Endothelial cell of umbilical vein (primary cell): ENCODE results near the gene PNMA6F. TPM values are rescaled to one million over a fixed set of nuclear protein-coding genes. Genes with fewer than 3 reads are reported as not detected.

Source experiments
- BruUV-seq: library from RNA; stranded (reverse); fragments of 400-500 nt; replicated peaks from 2 replicates; lab custom pipeline; 2021; lab: Mats Ljungman, UMichigan
- CTCF ChIA-PET: fragments of 300-600, 350-600 bp; sonication (Branson Sonifier 250); formaldehyde crosslinking; loops from one replicate; lab custom pipeline; 2021; ENCODE audit warnings: antibody characterized with exemption, inconsistent platforms; lab: Charles Lee
- POLR2A ChIA-PET: fragments of 300-600, 350-600 bp; sonication (Branson Sonifier 250); formaldehyde crosslinking; loops from one replicate; lab custom pipeline; 2021; ENCODE audit warnings: antibody characterized with exemption, inconsistent platforms; lab: Charles Lee
- DNase-seq: peaks from one replicate; pipeline ENCODE4 v3.0.0-alpha.2; 2011; ENCODE audit warnings: low read depth, low spot score
- FAIRE-seq: peaks from 2 replicates; lab custom pipeline; 2011; peaks lifted over from hg19 to GRCh38; lab: Jason Lieb, UNC
- H2AFZ ChIP-seq: 2 replicates; pipeline ENCODE4 v1.6.0; 2012; ENCODE audit warnings: low read depth, low read length, control low read depth, inconsistent platforms
- H3K27ac ChIP-seq: 2 replicates; pipeline ENCODE4 v1.5.1; 2011; ENCODE audit warnings: low read depth, mild to moderate bottlenecking, control low read depth, low read length, moderate library complexity; ENCODE audit not compliant: insufficient read depth
- H3K27me3 ChIP-seq, 2 experiments: 2 replicates each; pipeline versions ENCODE4 v1.6.0 to v1.6.1; 2011; ENCODE audit warnings: low read length in 2 of 2, mixed read lengths in 1 of 2; ENCODE audit not compliant: control insufficient read depth in 2 of 2, insufficient read depth in 2 of 2
- H3K36me3 ChIP-seq, 2 experiments: 2 replicates in 1 of 2; 3 replicates in 1 of 2; pipeline ENCODE4 v1.5.1; 2011; ENCODE audit warnings: low read length in 2 of 2, mild to moderate bottlenecking in 1 of 2, moderate library complexity in 1 of 2; ENCODE audit not compliant: control insufficient read depth in 2 of 2, insufficient read depth in 2 of 2; ENCODE audit errors: extremely low read depth in 1 of 2
- H3K4me1 ChIP-seq: 3 replicates; pipeline ENCODE4 v1.5.1; 2011; ENCODE audit warnings: mild to moderate bottlenecking, low read length; ENCODE audit not compliant: control insufficient read depth, insufficient read depth; ENCODE audit errors: extremely low read depth
- H3K4me2 ChIP-seq: 2 replicates; pipeline ENCODE4 v1.6.1; 2011; ENCODE audit warnings: low read length, control low read depth, mixed read lengths; ENCODE audit not compliant: insufficient read depth
- H3K4me3 ChIP-seq, 3 experiments: fragments of 200-600 bp in 1 of 3; sonication (generic), shearing (Covaris generic) in 1 of 3; replicated peaks in 1 of 3; 2 replicates each; pipeline ENCODE4 v1.5.1; 2011 to 2016; ENCODE audit warnings: control low read depth in 3 of 3, low read length in 3 of 3, mild to moderate bottlenecking in 2 of 3, inconsistent platforms in 1 of 3, low read depth in 1 of 3, moderate library complexity in 1 of 3; ENCODE audit not compliant: insufficient read depth in 1 of 3
- H3K79me2 ChIP-seq: 2 replicates; pipeline ENCODE4 v1.6.0; 2012; ENCODE audit warnings: low read length, inconsistent platforms; ENCODE audit not compliant: control insufficient read depth, insufficient read depth
- H3K9ac ChIP-seq: replicated peaks from 2 replicates; pipeline ENCODE3; 2011; ENCODE audit warnings: low read length, control low read depth; ENCODE audit not compliant: insufficient read depth; ENCODE audit errors: extremely low read depth
- H3K9me1 ChIP-seq: replicated peaks from 3 replicates; pipeline ENCODE4 v1.6.0; 2011; ENCODE audit warnings: mild to moderate bottlenecking, low read length; ENCODE audit not compliant: control insufficient read depth, insufficient read depth; ENCODE audit errors: extremely low read depth
- H3K9me3 ChIP-seq: replicated peaks from 2 replicates; pipeline ENCODE4 v1.5.1; 2012; ENCODE audit warnings: low read length, inconsistent platforms; ENCODE audit not compliant: control insufficient read depth, insufficient read depth
- H4K20me1 ChIP-seq: replicated peaks from 2 replicates; pipeline ENCODE3; 2011; ENCODE audit warnings: mild to moderate bottlenecking, low read length; ENCODE audit not compliant: control insufficient read depth, insufficient read depth; ENCODE audit errors: extremely low read depth
- EZH2 ChIP-seq: IDR thresholded peaks from 2 replicates; pipeline ENCODE4 v1.6.1; 2012; ENCODE audit warnings: borderline replicate concordance, low read depth, mild to moderate bottlenecking, moderate library complexity, low read length, inconsistent platforms; ENCODE audit not compliant: severe bottlenecking
- FOS ChIP-seq: IDR thresholded peaks from 2 replicates; pipeline ENCODE4 v1.6.1; 2011; ENCODE audit warnings: mild to moderate bottlenecking, low read length, moderate library complexity, borderline replicate concordance; ENCODE audit not compliant: insufficient read depth
- GATA2 ChIP-seq: IDR thresholded peaks from 2 replicates; pipeline ENCODE4 v1.7.0; 2011; ENCODE audit warnings: low read depth, mild to moderate bottlenecking, moderate library complexity, mixed read lengths, low read length; ENCODE audit not compliant: insufficient read length, insufficient read depth
- JUN ChIP-seq: IDR thresholded peaks from 2 replicates; pipeline ENCODE4 v1.6.1; 2011; ENCODE audit warnings: borderline replicate concordance, low read depth; ENCODE audit not compliant: insufficient read length, insufficient read depth
- MYC ChIP-seq: IDR thresholded peaks from one replicate; pipeline ENCODE4 v1.6.1; 2011; ENCODE audit warnings: mild to moderate bottlenecking, low read depth, low read length
- POLR2A ChIP-seq: IDR thresholded peaks from 2 replicates; pipeline ENCODE4 v1.6.1; 2012; ENCODE audit warnings: low read depth, mild to moderate bottlenecking, control low read depth, low read length
- POLR2AphosphoS5 ChIP-seq: IDR thresholded peaks from 2 replicates; pipeline ENCODE4 v1.6.1; 2012; ENCODE audit warnings: low read depth, mild to moderate bottlenecking, control low read depth, low read length, moderate library complexity; ENCODE audit not compliant: insufficient read depth
- dilution Hi-C: fragments of 300-500 bp; cut with MboI; formaldehyde crosslinking; loops from one replicate; pipeline ENCODE4 v1.15.0; 2019; ENCODE audit warnings: low sequenced_read_pairs; ENCODE audit not compliant: extremely low pct_ligation_motif_present
- intact Hi-C: fragments of 100-400 bp; cut with micrococcal nuclease; formaldehyde crosslinking; loops from one replicate; pipeline ENCODE4 v1.10.0; 2022
- polyA plus RNA-seq, 4 experiments: library from polyadenylated mRNA; depleted of rRNA in 3 of 4; stranded (reverse) in 3 of 4; unstranded in 1 of 4; fragments of >200 nt; gene quantifications; 2 replicates each; pipeline versions ENCODE4 v1.2.1 to v1.2.3, GENCODE V29; 2011 to 2012; ENCODE audit warnings: missing spikeins in 1 of 4
- total RNA-seq: library from RNA; stranded (reverse); gene quantifications from 2 replicates; pipeline ENCODE4 v1.2.3, GENCODE V29; 2021
- TF ChIP-seq, protein P1 (sequence below): IDR thresholded peaks from 2 replicates; pipeline ENCODE4 v1.6.1; 2011; ENCODE audit not compliant: insufficient read depth, insufficient read length
- TF ChIP-seq, protein P2 (sequence below), 2 donors: IDR thresholded peaks; 1 replicate in 1 of 2; 2 replicates in 1 of 2; pipeline ENCODE4 v1.5.1; 2011; ENCODE audit warnings: low read length in 2 of 2, mild to moderate bottlenecking in 2 of 2, moderate library complexity in 2 of 2, control low read depth in 1 of 2, inconsistent platforms in 1 of 2, low read depth in 1 of 2; ENCODE audit not compliant: insufficient read depth in 1 of 2; ENCODE audit errors: extremely low read depth in 1 of 2

PNMA6F gene
- total and polyA plus RNA-seq, 2 donors (not counting 3 experiments of a cell fraction or from before 2014, with no cell fraction given) = not detected

DNA sequence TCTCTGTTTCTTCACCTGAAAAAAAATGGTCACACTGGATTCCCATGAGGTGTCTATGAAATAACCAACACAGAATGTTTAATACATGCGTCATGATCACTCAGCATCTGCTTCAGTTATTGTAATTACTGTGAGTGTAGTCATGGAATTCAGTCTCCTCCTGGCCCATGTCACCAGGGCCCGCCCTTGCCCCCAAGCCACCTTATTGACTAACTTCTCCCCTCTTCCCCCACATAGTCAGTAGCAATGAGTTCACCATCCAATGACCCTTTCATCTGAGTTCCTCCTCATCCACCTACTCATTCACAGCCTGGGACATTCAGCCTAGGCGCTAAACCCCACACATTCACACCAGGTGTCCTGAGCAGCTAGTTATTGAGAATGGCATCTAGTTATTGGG is 15.6 kb downstream of the PNMA6F start:
- H3K9ac ChIP-seq = no peak overlapping the region
- DNase-seq (no peak), FAIRE-seq (no peak)
- H3K4me2 ChIP-seq = no peak overlapping the region
- H3K4me3 ChIP-seq = no peak overlapping the region
- no peak for TF ChIP-seq EZH2
- TF ChIP-seq GATA2 = no peak
- TF ChIP-seq, protein P1, sequence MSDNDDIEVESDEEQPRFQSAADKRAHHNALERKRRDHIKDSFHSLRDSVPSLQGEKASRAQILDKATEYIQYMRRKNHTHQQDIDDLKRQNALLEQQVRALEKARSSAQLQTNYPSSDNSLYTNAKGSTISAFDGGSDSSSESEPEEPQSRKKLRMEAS = no peak
- TF ChIP-seq FOS = no peak
- no peak for TF ChIP-seq POLR2AphosphoS5
- TF ChIP-seq JUN = no peak
- TF ChIP-seq MYC = no peak
- TF ChIP-seq, protein P2, sequence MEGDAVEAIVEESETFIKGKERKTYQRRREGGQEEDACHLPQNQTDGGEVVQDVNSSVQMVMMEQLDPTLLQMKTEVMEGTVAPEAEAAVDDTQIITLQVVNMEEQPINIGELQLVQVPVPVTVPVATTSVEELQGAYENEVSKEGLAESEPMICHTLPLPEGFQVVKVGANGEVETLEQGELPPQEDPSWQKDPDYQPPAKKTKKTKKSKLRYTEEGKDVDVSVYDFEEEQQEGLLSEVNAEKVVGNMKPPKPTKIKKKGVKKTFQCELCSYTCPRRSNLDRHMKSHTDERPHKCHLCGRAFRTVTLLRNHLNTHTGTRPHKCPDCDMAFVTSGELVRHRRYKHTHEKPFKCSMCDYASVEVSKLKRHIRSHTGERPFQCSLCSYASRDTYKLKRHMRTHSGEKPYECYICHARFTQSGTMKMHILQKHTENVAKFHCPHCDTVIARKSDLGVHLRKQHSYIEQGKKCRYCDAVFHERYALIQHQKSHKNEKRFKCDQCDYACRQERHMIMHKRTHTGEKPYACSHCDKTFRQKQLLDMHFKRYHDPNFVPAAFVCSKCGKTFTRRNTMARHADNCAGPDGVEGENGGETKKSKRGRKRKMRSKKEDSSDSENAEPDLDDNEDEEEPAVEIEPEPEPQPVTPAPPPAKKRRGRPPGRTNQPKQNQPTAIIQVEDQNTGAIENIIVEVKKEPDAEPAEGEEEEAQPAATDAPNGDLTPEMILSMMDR (IDR thresholded peaks at IDR 0.05; ENCODE audit: extremely low read depth in 1 of 2, insufficient read depth in 1 of 2, low read depth in 1 of 2, low read length in 2 of 2) = no peak
- no peak for TF ChIP-seq POLR2A
- no TSS peak for BruUV-seq
- no peaks in the 10 kb centered on the region for H3K9me1 ChIP-seq
- no peaks in the 10 kb centered on the region for H4K20me1 ChIP-seq
- dilution Hi-C loops = no loop called here
- no peak overlapping the region for H3K27ac ChIP-seq
- no peaks in the 10 kb centered on the region for H3K4me1 ChIP-seq
- no peaks in the 10 kb centered on the region for H3K9me3 ChIP-seq
- intact Hi-C loops = no loop called here
- no peak overlapping the region for H2AFZ ChIP-seq
- peaks cover 0 to 2% of the 10 kb centered on the region in 2 experiments for H3K27me3 ChIP-seq
- POLR2A ChIA-PET = no interaction called here
- H3K36me3 ChIP-seq = no peaks in the 10 kb centered on the region
- H3K79me2 ChIP-seq = no peaks in the 10 kb centered on the region
- CTCF ChIA-PET = no interaction called here
